HL-60 (cell line): ENCODE results near the gene ZBTB42.

Source experiments
- DNase-seq, 2 experiments: peaks; one replicate each; pipeline ENCODE4 v3.0.0-alpha.2; 2010 to 2020; ENCODE audit warnings: low read depth in 1 of 2, low spot score in 1 of 2
- H3K27ac ChIP-seq: fragments of 250-450 bp; sonication (Bioruptor Pico); replicated peaks from 2 replicates; pipeline ENCODE4 v1.5.1; 2020; ENCODE audit warnings: mild to moderate bottlenecking, moderate library complexity
- H3K27me3 ChIP-seq: fragments of 250-450 bp; sonication (Bioruptor Pico); 2 replicates; pipeline ENCODE4 v1.5.1; 2021; ENCODE audit warnings: mild to moderate bottlenecking, moderate library complexity; ENCODE audit not compliant: insufficient read depth, poor library complexity, severe bottlenecking
- H3K4me3 ChIP-seq: replicated peaks from 2 replicates; pipeline ENCODE4 v1.5.1; 2011; ENCODE audit warnings: mild to moderate bottlenecking, control low read depth, low read length; ENCODE audit not compliant: insufficient read depth
- GABPA ChIP-seq: IDR thresholded peaks from 2 replicates; pipeline ENCODE4 v1.6.1; 2012; ENCODE audit warnings: low read depth
- POLR2AphosphoS5 ChIP-seq: IDR thresholded peaks from 2 replicates; pipeline ENCODE4 v1.6.1; 2012; ENCODE audit warnings: low read depth
- SPI1 ChIP-seq: IDR thresholded peaks from 2 replicates; pipeline ENCODE4 v1.6.1; 2012; ENCODE audit warnings: low read depth, mild to moderate bottlenecking, borderline replicate concordance
- TF ChIP-seq, protein P1 (sequence below): IDR thresholded peaks from one replicate; pipeline ENCODE4 v1.5.1; 2011; ENCODE audit warnings: low read length, control low read depth, inconsistent platforms; ENCODE audit not compliant: insufficient read depth
- TF ChIP-seq, protein P2 (sequence below): IDR thresholded peaks from 2 replicates; pipeline ENCODE4 v1.6.1; 2012; ENCODE audit warnings: low read depth; ENCODE audit not compliant: insufficient replicate concordance

The ZBTB42 gene

DNA sequence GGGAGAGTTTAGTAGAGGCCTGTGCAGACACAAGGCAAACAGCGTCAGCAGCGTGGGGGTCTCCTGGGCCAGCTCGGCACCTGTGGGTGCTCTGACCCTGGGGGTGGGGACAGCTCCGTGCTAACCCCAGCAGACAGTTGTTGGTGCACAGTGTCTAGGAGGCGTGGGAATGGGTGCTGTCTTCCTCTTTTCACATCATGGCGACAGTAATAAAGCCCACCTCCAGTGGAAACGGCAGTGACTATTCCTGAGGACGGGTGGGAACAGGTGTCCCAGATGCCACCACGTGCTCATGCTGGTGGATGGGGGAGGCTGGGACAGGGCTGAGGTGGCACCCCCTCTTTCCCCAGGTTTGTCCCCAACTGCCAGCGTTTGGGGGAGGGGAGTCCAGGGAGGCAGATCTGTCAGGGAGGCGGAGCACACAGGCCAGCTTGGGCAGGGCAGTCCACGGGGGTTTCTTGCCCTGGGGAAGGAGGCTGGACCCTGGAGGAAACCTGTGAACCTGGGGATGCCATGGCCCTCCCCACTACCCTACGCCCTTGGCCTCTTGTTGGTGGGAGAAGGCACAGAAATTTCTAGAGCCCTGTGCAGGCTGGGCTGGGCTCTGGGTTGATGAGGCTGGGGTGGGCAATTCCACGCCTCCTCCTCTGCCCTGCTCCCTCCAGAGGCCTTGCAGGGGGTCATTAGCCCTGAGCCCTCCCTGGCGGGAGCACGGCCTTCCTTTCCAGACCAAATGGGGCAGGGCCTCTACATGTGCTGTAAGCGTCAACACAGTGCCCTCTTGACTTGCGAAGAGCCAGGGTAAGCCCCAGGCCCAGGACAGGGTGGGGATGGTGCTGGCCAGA is 3.8 kb downstream of the ZBTB42 start:
- Histone ChIP-seq H3K27me3 (peaks cover 4% of the 10 kb centered on the region), H3K27ac (peak overlapping the region; percentile 68), H3K4me3 (no peak overlapping the region)
- DNase-seq = no peak
- no peak for TF ChIP-seq GABPA
- TF ChIP-seq POLR2AphosphoS5 = peak; percentile 43
- TF ChIP-seq, protein P1, sequence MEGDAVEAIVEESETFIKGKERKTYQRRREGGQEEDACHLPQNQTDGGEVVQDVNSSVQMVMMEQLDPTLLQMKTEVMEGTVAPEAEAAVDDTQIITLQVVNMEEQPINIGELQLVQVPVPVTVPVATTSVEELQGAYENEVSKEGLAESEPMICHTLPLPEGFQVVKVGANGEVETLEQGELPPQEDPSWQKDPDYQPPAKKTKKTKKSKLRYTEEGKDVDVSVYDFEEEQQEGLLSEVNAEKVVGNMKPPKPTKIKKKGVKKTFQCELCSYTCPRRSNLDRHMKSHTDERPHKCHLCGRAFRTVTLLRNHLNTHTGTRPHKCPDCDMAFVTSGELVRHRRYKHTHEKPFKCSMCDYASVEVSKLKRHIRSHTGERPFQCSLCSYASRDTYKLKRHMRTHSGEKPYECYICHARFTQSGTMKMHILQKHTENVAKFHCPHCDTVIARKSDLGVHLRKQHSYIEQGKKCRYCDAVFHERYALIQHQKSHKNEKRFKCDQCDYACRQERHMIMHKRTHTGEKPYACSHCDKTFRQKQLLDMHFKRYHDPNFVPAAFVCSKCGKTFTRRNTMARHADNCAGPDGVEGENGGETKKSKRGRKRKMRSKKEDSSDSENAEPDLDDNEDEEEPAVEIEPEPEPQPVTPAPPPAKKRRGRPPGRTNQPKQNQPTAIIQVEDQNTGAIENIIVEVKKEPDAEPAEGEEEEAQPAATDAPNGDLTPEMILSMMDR = no peak
- TF ChIP-seq SPI1 = peak; percentile 81

DNA sequence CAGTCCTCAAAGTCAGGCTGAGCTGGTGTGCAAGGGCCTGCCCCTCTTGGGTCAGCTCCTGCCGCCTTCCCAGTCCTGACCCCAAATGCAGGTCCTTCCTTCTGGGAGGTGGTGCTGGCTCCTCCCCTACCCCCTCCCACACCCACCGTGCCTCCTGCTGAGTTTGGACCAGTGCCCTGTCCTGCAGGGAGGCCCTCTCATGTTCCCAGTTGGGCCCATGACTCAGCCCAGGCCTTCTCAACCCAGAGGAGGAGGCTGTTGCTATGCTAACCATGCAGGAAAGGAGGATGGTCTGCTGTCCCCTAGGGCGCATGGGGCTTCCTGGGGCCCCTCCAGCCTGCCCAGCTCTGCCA is 4.4 kb downstream of the ZBTB42 start:
- no peak overlapping the region for H3K4me3 ChIP-seq
- H3K27me3 ChIP-seq = peaks cover 4% of the 10 kb centered on the region
- no peak for DNase-seq
- peak overlapping the region; percentile 68; the same call in 1 of the 2 replicates for H3K27ac ChIP-seq
- TF ChIP-seq, protein P2, sequence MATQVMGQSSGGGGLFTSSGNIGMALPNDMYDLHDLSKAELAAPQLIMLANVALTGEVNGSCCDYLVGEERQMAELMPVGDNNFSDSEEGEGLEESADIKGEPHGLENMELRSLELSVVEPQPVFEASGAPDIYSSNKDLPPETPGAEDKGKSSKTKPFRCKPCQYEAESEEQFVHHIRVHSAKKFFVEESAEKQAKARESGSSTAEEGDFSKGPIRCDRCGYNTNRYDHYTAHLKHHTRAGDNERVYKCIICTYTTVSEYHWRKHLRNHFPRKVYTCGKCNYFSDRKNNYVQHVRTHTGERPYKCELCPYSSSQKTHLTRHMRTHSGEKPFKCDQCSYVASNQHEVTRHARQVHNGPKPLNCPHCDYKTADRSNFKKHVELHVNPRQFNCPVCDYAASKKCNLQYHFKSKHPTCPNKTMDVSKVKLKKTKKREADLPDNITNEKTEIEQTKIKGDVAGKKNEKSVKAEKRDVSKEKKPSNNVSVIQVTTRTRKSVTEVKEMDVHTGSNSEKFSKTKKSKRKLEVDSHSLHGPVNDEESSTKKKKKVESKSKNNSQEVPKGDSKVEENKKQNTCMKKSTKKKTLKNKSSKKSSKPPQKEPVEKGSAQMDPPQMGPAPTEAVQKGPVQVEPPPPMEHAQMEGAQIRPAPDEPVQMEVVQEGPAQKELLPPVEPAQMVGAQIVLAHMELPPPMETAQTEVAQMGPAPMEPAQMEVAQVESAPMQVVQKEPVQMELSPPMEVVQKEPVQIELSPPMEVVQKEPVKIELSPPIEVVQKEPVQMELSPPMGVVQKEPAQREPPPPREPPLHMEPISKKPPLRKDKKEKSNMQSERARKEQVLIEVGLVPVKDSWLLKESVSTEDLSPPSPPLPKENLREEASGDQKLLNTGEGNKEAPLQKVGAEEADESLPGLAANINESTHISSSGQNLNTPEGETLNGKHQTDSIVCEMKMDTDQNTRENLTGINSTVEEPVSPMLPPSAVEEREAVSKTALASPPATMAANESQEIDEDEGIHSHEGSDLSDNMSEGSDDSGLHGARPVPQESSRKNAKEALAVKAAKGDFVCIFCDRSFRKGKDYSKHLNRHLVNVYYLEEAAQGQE = no peak
- TF ChIP-seq SPI1 (no peak), POLR2AphosphoS5 (no peak; the same call in 1 of the 2 replicates), GABPA (no peak)
- TF ChIP-seq, protein P1 = no peak

DNA sequence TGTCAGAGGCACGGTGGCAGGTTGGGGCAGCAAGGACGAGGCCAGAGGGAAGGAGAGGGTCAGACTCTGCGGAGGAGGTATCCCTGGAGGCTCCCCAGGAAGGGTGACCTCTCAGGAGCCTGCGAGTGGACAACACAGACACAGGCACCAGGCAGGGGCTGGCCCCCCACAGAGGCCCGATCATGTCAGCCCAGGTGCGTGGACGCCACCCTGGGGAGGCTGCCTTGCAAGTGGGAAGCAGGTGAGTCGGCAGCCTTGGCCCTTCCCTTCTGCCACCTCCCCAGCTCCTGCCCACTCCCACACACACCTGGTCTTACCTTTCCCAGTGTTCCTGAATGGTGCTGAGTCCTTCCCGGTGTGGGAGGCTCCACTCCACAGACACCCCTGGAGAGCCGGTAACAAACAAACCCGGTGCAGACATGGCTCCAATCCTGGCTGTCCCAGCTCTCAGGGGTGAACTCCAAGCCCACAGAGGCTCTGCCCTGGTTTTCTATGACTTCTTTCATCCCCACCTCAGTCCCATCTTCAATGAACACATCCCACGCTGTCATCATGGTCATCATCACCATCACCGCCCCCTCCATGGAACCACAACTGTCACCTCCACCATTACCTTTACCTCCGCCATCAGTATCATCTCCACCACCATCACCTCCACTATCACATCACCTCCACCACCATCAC is 5.2 kb downstream of the ZBTB42 start:
- H3K4me3 ChIP-seq = no peak overlapping the region
- H3K27ac ChIP-seq = no peak overlapping the region

More for the DNA sequence above, 5.2 kb downstream of the ZBTB42 start:
- no peak for DNase-seq
- TF ChIP-seq, protein P1 = no peak
- TF ChIP-seq GABPA (no peak), POLR2AphosphoS5 (no peak), SPI1 (no peak)
- TF ChIP-seq, protein P2 = no peak
- H3K27me3 ChIP-seq = peaks cover 4% of the 10 kb centered on the region
